Suppressor macrophage treated with lipopolysaccharide for 4 hours (primary cell): Measurements from ENCODE around the gene ACVRL1.
A peak's percentile ranks its signal among the peaks of the same experiment; 100 is the strongest.

ENCODE experiments used
- DNase-seq: peaks from one replicate; pipeline ENCODE4 v3.0.0-alpha.2; 2020

Gene ACVRL1

DNA sequence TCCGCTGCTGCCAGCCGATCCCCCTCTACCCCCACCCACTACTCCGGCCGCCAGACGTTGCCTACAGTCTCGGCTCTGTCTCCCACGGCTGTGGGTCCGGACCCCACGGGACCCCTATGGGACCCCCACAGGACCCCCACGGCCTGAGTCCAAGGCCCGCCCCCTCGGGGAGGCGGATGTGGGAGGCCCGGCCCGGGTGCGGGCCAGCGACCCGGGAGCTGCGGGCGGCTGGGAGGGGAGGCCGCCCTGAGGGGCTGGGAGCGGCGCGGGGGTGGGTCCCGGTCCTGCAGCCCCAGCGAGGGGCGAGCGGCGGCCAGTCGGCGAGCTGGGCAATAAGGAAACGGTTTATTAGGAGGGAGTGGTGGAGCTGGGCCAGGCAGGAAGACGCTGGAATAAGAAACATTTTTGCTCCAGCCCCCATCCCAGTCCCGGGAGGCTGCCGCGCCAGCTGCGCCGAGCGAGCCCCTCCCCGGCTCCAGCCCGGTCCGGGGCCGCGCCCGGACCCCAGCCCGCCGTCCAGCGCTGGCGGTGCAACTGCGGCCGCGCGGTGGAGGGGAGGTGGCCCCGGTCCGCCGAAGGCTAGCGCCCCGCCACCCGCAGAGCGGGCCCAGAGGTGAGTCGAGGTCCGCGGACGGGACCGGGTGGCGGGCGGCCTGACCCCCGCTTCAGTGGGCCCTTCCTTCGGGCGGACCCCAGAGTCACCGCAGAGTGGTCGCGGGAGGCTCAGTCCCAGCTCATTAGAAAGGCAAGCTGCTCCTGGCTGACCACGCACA is at the start of gene ACVRL1:
TSS of gene ACVRL1 (plus strand) at position 422 of the 773 bp plus-strand sequence. CDS start 4,971 bp downstream, outside the sequence.
- DNase-seq: no peak

DNA sequence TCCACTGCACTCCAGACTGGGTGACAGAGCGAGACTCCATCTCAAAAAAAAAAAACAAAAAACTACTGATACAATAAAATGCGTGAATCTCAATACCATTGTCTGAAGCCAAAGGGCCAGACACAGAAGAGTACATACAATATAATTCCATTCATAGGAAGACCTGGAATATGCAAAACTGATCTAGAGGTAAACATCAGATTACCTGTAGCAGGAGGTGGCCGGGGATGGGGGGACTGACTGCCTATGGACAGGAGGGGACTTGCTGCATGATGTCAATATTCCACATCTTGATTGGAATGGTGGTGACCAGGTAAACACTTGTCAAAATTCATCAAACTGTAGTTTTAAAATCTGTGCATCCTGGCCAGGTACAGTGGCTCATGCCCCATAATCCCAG is 46.3 kb upstream of the ACVRL1 start:
- no peak for DNase-seq

DNA sequence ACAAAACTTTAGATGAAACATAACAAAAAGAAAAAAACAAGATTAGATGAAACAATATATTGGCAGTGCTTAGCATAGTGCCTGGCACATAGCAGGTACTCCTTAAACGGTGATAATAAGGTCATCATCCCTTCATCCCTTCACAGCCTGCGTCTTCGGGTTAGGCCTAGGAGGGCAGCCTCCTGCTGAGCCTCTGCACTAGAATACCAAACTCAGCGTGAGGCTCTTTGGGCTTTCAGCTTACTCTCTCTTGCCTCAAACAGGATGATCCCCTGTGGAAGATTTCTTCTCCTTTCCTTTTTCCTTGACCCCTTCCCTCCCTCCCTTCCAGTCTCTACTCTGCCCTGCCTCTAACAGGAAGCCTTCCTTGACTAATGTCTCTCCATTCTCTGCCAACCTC is 44.4 kb upstream of the ACVRL1 start:
- DNase-seq: no peak

DNA sequence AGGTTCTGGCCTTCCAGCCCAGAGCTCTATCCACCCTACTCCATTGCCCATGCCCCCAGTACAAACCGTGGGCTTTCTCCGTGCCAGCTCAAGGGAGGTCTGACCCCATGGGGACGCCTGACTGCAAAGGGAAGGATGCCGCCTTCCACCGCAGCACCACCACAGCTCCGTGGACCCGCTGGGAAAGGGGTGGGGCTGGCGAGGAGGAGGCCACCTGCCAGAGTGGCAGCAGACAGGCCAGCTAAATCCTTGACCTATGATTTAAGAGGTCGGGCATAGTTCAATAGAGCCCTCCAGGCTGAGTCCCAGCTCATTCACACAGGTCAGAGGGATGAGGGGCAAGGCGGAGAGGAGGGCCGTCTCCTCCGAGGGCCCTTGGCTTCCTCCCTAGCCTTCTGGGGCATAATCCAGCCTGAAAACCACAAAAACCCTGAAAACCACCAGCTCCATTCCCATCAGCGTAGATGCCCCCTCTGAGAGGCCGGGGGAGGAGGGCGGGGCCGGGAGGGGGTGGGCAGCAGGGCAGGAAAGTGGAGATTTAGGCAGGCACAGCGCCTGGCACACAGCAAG is 43.9 kb upstream of the ACVRL1 start:
- no peak for DNase-seq

DNA sequence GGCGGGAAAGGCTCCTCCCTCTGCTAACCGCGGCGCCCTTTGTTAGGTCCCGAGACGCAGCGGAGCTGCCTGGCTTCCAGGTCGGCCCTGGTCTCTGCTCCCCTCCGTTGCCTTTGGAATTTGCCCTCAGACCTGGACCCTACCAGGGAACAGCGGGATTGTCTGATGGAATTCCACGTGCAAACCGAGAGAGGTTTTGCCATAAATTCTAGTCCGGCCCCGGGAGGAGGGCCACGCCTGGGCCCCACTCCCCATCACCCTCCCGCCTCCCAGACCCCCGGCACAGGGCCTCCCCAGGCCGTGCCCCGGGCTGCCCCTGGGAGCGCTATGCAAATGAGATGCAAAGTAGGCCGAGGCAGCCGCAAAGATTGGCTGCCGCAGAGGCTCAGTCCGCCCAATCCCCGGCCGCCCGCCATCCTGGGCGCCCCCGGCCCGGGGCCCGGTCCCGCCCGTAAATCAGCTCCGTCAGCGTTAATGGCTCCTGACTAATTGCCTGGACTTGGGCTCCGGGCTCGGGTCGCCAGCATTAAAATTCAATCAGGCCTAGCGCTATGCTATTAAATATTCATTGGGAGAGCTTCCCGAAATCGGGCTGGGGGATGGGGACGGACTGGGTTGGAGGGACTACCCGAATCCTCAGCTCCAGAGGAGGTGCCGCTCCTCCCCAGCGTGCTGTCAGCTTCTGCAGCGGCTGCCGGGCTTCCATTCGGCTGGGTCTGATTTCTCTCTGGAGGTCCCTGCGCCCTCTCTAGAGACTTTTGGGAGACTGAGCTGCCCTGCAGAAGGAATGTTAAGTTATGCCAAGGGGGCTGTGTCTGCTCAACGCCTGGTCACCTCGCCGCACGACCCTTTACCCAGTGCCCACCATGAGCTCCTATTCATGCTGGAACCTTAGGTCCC is 43.1 kb upstream of the ACVRL1 start:
- DNase-seq: no peak

DNA sequence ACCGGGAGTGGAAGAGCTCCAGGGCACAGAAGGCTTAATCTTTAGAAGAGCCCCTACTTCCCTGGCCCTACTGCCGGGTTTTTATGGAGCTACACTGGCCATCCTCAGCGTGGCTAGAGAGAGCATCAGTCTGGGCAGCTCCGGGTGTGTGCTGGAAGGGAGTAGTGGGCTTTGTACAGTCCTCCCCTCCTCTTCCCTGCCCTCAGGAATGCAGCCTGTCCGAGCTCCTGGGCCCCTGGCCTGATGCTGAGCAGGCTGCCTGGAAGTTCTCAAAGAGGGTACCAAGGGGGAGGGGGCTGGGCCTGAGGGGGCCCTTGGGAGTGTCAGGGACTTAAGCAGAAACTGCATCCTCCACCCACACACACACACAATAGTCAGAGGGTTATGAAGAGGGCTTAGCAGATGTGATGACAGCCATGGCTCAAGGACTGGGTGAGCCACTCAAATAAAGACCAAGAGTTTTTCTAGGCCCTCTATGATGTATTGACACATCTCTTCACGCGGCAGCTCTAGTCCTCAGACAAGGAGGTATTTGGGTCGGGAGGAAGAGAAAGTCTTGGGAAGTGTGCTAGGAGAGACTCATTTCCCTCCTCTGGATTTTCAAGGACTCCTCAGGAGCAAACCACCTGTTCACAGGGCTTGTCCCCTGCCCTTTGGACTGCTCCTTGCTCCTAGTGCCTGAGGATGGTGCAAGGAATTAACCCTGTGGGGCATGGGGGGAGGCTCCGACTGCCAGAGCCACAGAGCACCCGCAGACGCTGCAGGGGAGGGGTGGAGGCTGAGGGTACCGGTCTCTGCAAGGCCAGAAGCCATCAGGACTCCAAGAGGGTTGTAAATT is 42.3 kb upstream of the ACVRL1 start:
- DNase-seq: no peak

- no peak for DNase-seq
These were observed 41.5 kb upstream of the ACVRL1 start for GRCh38 chr12:51865757-51866270.

DNA sequence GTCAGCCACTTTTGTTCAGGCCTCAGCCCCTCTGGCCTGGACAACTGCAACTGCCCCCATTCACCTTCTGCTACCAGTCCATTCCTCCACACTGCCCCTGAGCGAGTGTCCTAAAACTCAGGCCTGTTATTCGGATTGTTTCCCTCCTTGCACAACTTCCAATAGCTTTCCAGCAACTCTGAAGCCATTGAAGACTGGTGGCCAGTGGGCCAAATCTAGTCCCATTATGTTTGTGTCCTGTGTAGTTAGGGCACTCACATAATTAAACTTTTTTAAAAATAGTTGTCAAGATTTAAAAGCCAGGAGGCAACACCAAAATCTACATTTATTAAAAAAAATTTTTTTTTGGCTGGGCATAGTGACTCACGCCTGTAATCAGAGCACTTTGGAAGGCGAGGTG is 41.0 kb upstream of the ACVRL1 start:
- no peak for DNase-seq

DNA sequence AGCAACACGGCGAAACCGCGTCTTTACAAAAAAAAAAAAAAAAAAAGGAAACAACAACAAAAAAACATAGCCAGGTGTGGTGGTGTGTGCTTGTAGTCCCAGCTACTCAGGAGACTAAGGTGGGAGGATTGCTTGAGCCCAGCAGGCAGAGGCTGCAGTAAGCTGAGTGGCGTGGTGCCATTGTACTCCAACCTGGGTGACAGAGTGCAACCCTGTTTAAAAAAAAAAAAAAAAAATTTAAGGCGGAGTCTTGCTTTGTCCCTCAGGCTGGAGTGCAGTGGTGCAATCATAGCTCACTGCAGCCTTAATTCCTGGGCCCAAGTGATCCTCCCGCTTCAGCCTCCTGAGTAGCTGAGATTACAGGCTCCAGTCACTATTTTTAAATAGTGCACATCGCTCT is 40.5 kb upstream of the ACVRL1 start:
- no peak for DNase-seq

GRCh38 chr12:51867371-51867770 is 39.9 kb upstream of the ACVRL1 start:
- no peak for DNase-seq

GRCh38 chr12:51867796-51868428 is 39.4 kb upstream of the ACVRL1 start:
- no peak for DNase-seq

- no peak for DNase-seq
These were observed 38.3 kb upstream of the ACVRL1 start for GRCh38 chr12:51868821-51869495.

DNA sequence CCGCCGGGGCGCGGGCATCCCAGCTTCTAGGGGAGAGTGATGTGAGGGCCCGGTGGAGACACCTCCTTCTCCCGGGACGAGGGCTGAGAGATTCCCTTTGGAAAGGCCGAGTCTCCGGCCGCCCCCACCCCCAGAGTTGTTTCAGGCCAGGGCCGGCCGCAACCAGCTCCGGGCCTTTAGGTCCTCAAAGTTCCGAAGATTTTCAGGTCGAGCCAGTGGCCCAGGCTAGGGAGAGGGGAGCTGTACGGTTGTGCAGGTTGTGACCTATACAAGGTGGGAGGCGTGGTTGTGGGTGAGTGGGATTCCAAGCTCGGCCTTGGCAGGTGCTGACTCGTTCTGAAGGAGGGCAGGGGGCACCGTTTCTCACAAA is 37.8 kb upstream of the ACVRL1 start:
- DNase-seq: no peak

- DNase-seq: peak; percentile 36
These were observed 37.4 kb upstream of the ACVRL1 start for GRCh38 chr12:51869931-51870330.

- no peak for DNase-seq
These were observed 36.8 kb upstream of the ACVRL1 start for GRCh38 chr12:51870504-51870903.

- peak; percentile 80 for DNase-seq
These were observed 36.2 kb upstream of the ACVRL1 start for GRCh38 chr12:51871126-51871525.

GRCh38 chr12:51871918-51872688 is 35.2 kb upstream of the ACVRL1 start:
- no peak for DNase-seq

GRCh38 chr12:51872689-51872981 is 34.7 kb upstream of the ACVRL1 start:
- DNase-seq: no peak

DNA sequence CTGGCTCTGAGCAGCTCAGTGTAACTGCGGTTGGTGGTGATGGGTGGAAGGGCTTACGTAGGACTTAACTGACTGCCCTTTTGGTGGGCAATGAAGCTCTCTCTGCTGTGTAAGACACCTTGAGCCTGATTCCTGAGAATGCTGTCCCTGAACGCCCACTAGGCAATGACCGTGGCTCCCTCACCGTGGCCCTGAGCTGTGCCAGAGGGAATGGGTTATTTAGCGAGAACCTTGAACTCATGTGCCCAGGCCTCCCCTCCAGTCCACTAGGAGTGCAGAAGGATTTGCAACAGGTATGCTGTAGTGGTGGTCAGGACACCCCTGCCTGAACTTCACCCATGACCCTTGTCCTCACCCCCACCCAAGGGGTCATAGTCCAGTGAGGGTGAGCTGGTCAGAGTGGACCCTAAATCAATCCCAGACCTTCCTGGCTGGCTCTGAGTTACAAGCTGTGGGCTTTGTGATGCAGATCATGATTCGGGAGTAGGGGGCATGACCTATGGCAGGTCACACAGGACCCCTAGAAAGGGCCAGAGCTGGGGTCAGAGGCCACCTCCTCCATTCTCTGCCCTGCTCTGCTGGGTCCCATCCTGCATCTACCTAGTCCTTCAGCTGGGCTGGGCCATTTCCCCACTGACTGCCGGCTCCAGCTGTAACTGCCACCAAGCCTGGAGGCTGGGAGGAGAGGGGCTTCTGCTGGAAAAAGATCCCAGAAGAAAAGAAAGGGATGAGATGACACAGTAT is 33.9 kb upstream of the ACVRL1 start:
- DNase-seq: no peak

GRCh38 chr12:51874000-51874399 is 33.3 kb upstream of the ACVRL1 start:
- DNase-seq: no peak
